Measurements from ENCODE around the gene KLHL17.

Gene KLHL17

GRCh38 chr1:963301-963651 lies 2.9 kb downstream of the KLHL17 start:
- Histone ChIP-seq H3K79me2 (ENCODE audit: insufficient read depth, low read length) (peaks cover 7% of the 10 kb centered on the region), H3K27ac (ENCODE audit: low read depth, low read length, poor library complexity, severe bottlenecking) (no peak overlapping the region), H3K4me1 (ENCODE audit: insufficient read depth, low read length, severe bottlenecking) (peaks cover 31% of the 10 kb centered on the region), H3K9ac (ENCODE audit: low read length) (no peak overlapping the region), H3K9me2 (ENCODE audit: low read depth, low read length) (no peaks in the 10 kb centered on the region), H3K9me3 (ENCODE audit: low read length) (no peaks in the 10 kb centered on the region), H3F3A (ENCODE audit: insufficient read depth, low read length) (no peaks in the 10 kb centered on the region), H3K4me2 (ENCODE audit: low read length) (no peak overlapping the region), H3K4me3 (ENCODE audit: low read depth, low read length, poor library complexity, severe bottlenecking) (no peak overlapping the region), H3K27me3 (ENCODE audit: insufficient read depth, low read length) (no peaks in the 10 kb centered on the region; the same call in 1 of the 2 replicates), H2AFZ (ENCODE audit: low read length) (no peak overlapping the region), H3K36me3 (ENCODE audit: insufficient read depth, low read length) (no peaks in the 10 kb centered on the region; the same call in 1 of the 2 replicates), H4K20me1 (ENCODE audit: insufficient read depth, low read length) (no peaks in the 10 kb centered on the region)
- TF ChIP-seq EZH2 (IDR thresholded peaks at IDR 0.05; ENCODE audit: borderline replicate concordance, low read length): no peak
- TF ChIP-seq CTCF (IDR thresholded peaks at IDR 0.05; ENCODE audit: low read length): no peak

GRCh38 chr1:963746-964525 lies 3.6 kb downstream of the KLHL17 start:
- H3K79me2 ChIP-seq (ENCODE audit: insufficient read depth, low read length): peaks cover under 1% of the 10 kb centered on the region; the same call in 1 of the 2 replicates
- H3K9me3 ChIP-seq (ENCODE audit: low read length): no peaks in the 10 kb centered on the region
- peaks cover 30% of the 10 kb centered on the region for H3K4me1 ChIP-seq (ENCODE audit: insufficient read depth, low read length, severe bottlenecking)
- H3F3A ChIP-seq (ENCODE audit: insufficient read depth, low read length): no peaks in the 10 kb centered on the region
- no peak overlapping the region for H3K27ac ChIP-seq (ENCODE audit: low read depth, low read length, poor library complexity, severe bottlenecking)
- TF ChIP-seq EZH2 (IDR thresholded peaks at IDR 0.05; ENCODE audit: borderline replicate concordance, low read length): no peak
- no peak for TF ChIP-seq CTCF (IDR thresholded peaks at IDR 0.05; ENCODE audit: low read length)
- no peak overlapping the region for H2AFZ ChIP-seq (ENCODE audit: low read length)
- H3K4me3 ChIP-seq (ENCODE audit: low read depth, low read length, poor library complexity, severe bottlenecking): no peak overlapping the region
- no peak overlapping the region for H3K4me2 ChIP-seq (ENCODE audit: low read length)
- H4K20me1 ChIP-seq (ENCODE audit: insufficient read depth, low read length): no peaks in the 10 kb centered on the region
- no peaks in the 10 kb centered on the region; the same call in 1 of the 2 replicates for H3K36me3 ChIP-seq (ENCODE audit: insufficient read depth, low read length)
- no peaks in the 10 kb centered on the region for H3K9me2 ChIP-seq (ENCODE audit: low read depth, low read length)
- no peak overlapping the region for H3K9ac ChIP-seq (ENCODE audit: low read length)
- H3K27me3 ChIP-seq (ENCODE audit: insufficient read depth, low read length): no peaks in the 10 kb centered on the region; the same call in 1 of the 2 replicates

- no peaks in the 10 kb centered on the region; the same call in 1 of the 2 replicates for H3K36me3 ChIP-seq (ENCODE audit: insufficient read depth, low read length)
- no peak overlapping the region for H2AFZ ChIP-seq (ENCODE audit: low read length)
- H3K27ac ChIP-seq (ENCODE audit: low read depth, low read length, poor library complexity, severe bottlenecking): no peak overlapping the region
- H3K4me3 ChIP-seq (ENCODE audit: low read depth, low read length, poor library complexity, severe bottlenecking): no peak overlapping the region
- H3K9ac ChIP-seq (ENCODE audit: low read length): no peak overlapping the region
- peaks cover 26% of the 10 kb centered on the region for H3K4me1 ChIP-seq (ENCODE audit: insufficient read depth, low read length, severe bottlenecking)
- H3K9me3 ChIP-seq (ENCODE audit: low read length): no peaks in the 10 kb centered on the region
- H3K9me2 ChIP-seq (ENCODE audit: low read depth, low read length): no peaks in the 10 kb centered on the region
- H3K27me3 ChIP-seq (ENCODE audit: insufficient read depth, low read length): no peaks in the 10 kb centered on the region; the same call in 1 of the 2 replicates
- no peak overlapping the region for H3K4me2 ChIP-seq (ENCODE audit: low read length)
- no peaks in the 10 kb centered on the region for H3K79me2 ChIP-seq (ENCODE audit: insufficient read depth, low read length)
- no peaks in the 10 kb centered on the region for H3F3A ChIP-seq (ENCODE audit: insufficient read depth, low read length)
- TF ChIP-seq CTCF (IDR thresholded peaks at IDR 0.05; ENCODE audit: low read length) (no peak), EZH2 (IDR thresholded peaks at IDR 0.05; ENCODE audit: borderline replicate concordance, low read length) (no peak)
- no peaks in the 10 kb centered on the region for H4K20me1 ChIP-seq (ENCODE audit: insufficient read depth, low read length)
These were observed 4.5 kb downstream of the KLHL17 start for GRCh38 chr1:964691-965525.
